Measurements from ENCODE around the gene SPAM1. TPM values are rescaled to one million over a fixed set of nuclear protein-coding genes. Genes with fewer than 3 reads are reported as not detected.
A peak's percentile ranks its signal among the peaks of the same experiment; 100 is the strongest.
"Not testable (repeated sequence)": the region's sequence is repeated elsewhere in the genome, so short reads cannot be mapped to it uniquely, and the experiment has no call there.

SPAM1 gene
- total RNA-seq, 1 experiment from 2014 or later, result not detected

GRCh38 chr7:123948136-123948535 lies 23.1 kb downstream of the SPAM1 start:
- DNase-seq (ENCODE audit: low spot score), result no peak

GRCh38 chr7:123958186-123958703 lies 33.2 kb downstream of the SPAM1 start:
- no peak for DNase-seq (ENCODE audit: low spot score)

GRCh38 chr7:123961771-123962170 lies 36.7 kb downstream of the SPAM1 start:
- DNase-seq (ENCODE audit: low spot score), result peak; percentile 88

DNA sequence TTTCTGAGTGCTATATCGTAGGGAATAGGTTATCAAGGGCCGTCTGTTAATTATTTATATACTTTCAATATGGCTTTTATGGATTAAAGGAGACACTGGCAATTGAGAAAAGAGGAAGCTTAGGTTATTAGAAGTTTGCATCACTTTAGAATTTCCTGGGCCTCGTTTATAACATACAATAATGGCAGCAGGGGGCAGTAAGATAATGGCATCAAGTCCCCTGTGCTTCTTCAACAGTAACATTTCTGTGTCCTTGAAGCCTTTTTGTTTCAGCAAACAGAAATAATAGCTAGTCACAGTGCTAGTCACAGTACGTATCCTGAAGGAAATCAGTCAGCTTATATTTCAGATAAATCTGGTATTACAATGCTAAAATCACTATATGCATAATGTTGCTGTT lies 41.9 kb downstream of the SPAM1 start:
- DNase-seq (ENCODE audit: low spot score), result peak; percentile 24

GRCh38 chr7:123972045-123972444 lies 47.0 kb downstream of the SPAM1 start:
- DNase-seq (ENCODE audit: low spot score), result no peak

DNA sequence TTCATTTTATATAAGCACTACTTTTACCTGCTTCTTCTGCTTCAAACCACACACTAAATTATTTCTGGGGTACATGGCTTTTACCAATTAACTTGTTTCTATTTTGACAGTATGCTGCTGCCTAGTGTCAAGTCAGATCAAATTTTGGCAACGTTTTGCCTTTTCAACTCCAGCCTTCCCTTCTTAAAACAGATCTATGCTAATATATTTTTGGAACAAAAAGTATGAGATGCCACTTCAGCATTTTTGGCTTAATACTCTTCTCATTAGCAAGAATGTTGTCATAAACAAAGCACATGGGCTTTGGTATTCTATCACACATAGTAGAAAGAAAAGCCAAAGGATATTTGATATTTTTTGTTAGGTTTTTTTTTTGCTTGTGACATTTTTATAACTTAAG lies 47.8 kb downstream of the SPAM1 start:
- DNase-seq (ENCODE audit: low spot score), result no peak

DNA sequence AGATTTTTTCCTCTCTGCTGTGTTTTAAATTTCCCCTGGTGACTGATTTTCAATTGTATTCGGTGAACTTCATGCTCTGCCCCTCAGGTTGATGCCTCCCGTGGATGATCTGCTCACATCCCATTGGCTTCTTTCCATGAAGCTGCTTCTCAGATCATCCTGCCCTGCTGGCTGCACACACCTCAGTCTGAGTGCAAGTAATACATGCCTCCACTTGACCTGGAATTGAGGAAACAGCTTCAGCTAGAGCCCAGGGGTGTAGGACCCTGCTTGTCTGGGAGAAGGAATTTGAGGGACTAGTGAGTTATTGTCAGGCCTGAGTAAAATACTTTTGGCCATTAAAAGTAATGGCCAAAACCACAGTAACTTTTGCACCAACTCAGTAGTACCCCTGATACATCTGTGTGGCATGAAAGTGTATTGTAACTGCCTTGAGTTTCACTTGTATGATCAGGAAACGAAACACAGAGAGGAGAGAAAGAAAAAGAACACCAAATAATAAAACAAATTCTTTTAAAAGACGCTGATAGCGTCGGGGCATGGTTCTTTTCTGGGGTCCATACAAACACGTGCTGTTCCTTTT lies 49.4 kb downstream of the SPAM1 start:
- no peak for DNase-seq (ENCODE audit: low spot score)

GRCh38 chr7:123975084-123975483 lies 50.0 kb downstream of the SPAM1 start:
- DNase-seq (ENCODE audit: low spot score), result no peak

DNA sequence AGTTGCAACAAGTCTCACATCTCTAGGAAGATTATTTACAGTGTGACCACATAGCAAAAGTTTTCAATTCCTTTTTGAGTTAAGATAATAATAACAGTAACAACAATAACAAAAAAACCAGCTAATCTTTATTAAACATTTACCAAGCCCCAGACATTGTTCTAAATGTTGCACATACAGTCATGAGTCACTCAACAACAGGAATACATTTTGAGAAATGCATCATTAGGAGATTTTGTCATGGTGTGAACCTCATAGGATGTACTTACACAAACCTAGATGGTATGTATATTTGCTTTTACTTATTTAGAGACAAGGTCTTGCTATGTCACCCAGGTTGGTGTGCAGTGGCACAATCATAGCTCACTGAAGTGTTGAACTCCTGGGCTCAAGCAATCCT lies 52.0 kb downstream of the SPAM1 start:
- no peak for DNase-seq (ENCODE audit: low spot score)

GRCh38 chr7:123979876-123980275 lies 54.8 kb downstream of the SPAM1 start:
- peak; percentile 60 for DNase-seq (ENCODE audit: low spot score)

GRCh38 chr7:123987445-123987844 lies 62.4 kb downstream of the SPAM1 start:
- DNase-seq (ENCODE audit: low spot score), result no peak

DNA sequence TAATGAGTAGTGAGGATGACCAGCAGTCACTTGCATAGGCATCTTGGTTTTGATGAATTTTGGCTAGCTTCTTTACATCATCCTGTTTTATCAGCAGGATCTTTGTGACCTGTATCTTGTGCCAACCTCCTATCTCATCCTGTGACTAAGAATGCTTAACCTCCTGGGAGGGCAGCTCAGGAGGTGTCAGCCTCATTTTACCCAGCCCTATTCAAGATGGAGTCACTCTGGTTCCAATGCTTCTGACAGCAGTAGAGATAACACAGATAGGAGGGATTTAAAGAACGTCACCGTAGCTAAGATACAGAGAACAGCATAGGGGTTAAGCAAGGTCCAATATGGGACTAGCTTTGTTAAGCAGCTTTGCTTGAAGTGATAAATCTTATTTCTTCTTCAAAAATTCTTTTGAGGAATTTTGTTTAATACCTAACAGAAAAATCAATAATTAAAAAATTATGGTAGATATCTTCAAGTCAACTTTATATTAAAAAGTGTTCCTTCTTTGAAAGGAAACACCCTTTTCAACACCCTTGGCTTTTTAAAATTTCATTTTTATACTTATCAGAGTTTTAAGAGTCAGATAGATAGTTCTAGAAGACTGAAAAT lies 68.0 kb downstream of the SPAM1 start:
- DNase-seq (ENCODE audit: low spot score), result no peak

DNA sequence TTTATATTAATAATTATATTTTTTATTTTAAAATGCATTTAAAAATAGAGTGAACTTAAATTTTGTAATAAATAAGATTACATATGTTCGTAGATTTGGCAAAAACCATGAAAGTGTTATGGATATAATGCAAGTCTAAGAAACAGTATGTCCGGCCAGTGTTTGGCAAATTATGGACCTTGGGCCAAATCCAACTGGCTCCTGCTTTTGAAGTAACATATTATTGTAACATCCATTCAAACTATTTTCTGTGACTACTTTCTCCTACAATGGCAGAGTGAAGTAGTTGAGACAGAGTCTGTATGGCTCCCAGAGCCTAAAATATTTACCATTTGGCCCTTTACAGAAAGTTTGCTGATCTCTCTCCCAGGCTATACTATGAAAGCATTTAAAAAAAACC lies 69.0 kb downstream of the SPAM1 start:
- DNase-seq (ENCODE audit: low spot score), result no peak

DNA sequence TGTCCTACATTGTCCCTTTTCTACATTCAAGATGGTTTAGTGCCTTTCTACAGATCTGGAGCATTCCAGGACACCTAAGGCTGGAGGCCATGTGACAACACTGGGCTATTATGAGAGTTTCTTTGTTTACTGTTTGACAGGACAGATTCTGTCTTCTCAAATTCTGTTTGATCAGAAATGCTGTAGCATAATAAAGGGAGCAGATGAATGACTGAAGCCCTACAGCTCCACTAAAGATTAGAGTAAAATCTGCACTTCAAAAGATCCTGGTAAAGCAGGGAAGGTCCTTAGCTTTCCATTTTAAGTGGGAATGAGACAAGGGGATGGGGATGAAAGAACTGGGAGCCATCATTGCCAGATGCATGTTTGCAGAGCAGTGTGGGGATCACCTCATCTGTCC lies 69.4 kb downstream of the SPAM1 start:
- no peak for DNase-seq (ENCODE audit: low spot score)

DNA sequence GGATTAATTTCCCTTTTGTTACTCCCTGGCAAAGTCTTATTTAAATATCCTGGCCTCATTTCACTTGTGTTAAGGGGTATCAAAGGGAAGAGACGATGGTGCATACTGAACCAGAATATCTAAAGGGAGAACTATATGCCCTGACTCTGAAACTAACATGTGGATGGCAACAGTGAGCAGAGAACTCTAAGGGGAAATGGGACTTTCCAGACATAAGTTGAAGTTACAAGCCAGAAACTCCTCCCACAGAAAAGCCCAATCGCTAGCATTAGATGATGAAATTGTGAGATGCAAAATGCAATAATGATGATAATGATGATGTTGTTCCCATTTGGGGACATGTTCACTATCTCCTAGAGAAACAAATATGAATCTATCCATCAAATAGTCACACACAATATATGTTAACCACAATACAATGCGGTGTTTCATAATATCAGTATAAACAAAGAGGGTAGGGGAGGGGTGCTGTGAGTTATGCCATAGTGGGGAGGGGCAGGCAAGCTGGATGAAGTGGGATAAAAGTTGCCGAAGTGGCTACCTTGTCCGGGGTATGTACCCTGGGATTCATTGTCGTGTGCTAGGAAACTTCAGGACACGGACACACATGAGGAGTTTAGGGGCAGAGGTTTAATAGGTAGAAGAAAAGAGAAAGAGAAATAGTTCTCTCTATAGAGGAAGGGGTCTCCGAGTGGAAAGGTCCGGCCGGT lies 70.7 kb downstream of the SPAM1 start:
- no peak for DNase-seq (ENCODE audit: low spot score)

DNA sequence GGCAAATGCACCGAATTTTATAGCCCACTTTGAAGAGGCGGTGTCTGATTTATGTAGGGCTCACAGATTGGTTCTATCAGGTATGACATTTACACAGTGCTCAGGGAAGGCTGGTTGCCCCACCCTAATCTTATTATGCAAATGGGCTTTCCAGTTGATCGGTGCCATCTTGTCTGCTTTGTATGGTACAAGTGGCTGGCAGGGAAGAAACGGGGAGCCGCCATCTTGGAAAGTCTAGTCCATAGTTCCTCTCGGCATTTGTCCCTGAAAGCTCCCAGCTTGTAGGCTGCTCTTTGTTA lies 71.2 kb downstream of the SPAM1 start:
- DNase-seq (ENCODE audit: low spot score), result no peak

GRCh38 chr7:123998921-123999320 lies 73.9 kb downstream of the SPAM1 start:
- no peak for DNase-seq (ENCODE audit: low spot score)

- DNase-seq (ENCODE audit: low spot score), result no peak
These were observed 74.7 kb downstream of the SPAM1 start for GRCh38 chr7:123999703-124000102.

GRCh38 chr7:124008296-124008695 lies 83.3 kb downstream of the SPAM1 start:
- DNase-seq (ENCODE audit: low spot score), result not testable (repeated sequence)

DNA sequence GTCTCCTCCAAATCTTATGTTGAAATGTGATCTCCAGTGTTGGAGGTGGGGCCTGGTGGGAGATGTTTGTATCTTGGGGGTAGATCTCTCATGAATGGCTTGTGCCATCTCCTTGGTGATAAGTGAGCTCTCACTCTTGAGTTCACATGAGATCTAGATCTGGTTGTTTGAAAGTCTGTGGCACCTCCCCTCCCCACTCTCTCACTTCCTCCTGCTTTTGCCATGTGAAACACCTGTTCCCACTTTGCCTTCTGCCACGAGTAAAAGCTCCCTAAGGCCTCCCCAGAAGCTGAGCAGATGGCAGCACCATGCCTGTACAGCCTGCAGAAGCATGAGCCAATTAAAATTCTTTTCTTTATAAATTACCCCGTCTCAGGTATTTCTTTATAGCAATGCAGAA lies 84.3 kb downstream of the SPAM1 start:
- DNase-seq (ENCODE audit: low spot score), result no peak
